Islet of Langerhans (tissue), 1 donor: Measurements from ENCODE around the gene LTO1.

ENCODE experiments used
- FAIRE-seq: peaks from one replicate; lab custom pipeline; 2011; peaks lifted over from hg19 to GRCh38; lab: Jason Lieb, UNC

LTO1 gene

DNA sequence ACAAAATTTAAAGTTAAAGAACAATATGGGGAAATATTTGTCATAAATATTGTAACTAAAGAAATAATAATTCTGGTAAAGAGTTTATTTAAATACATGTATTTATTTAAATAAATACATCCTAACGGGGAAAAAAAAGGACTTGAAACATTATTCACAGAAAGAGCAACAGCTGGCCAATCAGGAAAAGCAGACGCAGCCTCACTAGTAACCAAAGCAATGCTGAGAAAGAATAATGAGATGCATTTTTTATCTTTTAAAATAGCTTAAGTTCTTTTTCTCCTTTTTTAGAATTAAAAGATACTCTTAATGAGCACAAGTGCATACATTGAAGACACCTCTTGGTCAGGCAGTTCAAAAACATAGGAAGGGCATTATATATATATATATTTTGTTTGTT, 2.6 kb upstream of the LTO1 start:
- FAIRE-seq, result no peak

DNA sequence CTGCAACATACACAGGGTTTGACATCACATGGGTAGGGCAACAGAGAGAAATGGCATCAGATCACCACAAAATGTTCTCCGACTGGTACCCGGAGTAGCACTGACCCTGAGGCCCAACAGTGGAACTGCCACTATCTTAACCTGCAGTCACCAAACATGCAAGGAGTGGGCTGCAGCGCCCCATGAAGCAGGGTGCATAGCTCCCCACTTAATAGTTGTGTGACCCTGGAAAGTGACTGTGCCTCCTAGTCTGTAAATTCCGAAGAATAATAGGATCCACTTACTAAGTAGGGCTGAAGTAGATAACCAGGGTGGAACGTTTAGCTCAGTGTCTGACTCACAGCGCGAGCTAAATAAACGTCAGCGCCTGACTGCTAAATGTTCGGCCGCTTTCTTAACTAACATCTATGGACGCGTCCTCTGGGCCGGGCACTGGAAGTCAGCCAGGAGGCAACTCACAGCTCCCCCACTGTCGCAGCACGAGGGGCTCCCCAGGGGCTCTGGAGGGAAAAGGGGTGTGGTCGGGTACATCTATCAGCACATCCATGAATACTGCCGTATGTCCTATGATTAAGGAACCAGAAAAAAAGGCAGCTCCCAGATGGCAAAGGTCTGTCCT, 777 bp downstream of the LTO1 start:
- no peak for FAIRE-seq

DNA sequence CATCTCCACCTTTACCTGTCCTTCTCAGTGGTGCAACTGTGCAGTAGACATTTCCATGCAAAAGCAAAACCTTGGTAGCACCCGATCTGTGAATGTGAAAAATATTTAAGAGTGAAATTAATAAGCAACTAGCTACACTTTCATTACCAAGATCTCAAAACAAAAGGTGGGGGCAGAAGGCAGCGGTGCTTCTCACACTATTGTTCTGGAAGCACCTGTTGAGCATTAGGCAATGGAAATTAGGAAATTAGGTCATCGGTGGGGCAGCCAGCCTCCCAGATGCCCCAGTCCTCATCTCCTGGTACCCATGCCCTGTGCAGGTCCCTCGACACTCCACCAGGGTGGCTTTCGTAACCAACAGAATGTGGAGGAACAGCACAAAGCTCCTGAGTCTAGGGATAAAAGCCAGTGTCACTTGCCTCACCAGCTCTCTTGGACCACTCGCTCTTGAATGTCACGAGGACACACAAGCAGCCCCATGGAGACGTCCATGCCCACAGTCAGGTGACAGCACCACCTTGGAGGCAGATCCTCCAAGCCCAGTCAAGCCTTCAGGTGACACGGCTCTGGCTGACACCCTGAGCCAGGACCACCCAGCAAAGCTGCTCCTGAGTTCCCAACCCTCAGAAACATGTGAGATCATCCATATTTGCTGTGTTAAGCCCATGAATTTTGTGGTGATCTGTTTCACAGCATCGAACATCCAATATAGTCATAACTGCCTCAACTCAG, 3.3 kb downstream of the LTO1 start:
- FAIRE-seq, result no peak

DNA sequence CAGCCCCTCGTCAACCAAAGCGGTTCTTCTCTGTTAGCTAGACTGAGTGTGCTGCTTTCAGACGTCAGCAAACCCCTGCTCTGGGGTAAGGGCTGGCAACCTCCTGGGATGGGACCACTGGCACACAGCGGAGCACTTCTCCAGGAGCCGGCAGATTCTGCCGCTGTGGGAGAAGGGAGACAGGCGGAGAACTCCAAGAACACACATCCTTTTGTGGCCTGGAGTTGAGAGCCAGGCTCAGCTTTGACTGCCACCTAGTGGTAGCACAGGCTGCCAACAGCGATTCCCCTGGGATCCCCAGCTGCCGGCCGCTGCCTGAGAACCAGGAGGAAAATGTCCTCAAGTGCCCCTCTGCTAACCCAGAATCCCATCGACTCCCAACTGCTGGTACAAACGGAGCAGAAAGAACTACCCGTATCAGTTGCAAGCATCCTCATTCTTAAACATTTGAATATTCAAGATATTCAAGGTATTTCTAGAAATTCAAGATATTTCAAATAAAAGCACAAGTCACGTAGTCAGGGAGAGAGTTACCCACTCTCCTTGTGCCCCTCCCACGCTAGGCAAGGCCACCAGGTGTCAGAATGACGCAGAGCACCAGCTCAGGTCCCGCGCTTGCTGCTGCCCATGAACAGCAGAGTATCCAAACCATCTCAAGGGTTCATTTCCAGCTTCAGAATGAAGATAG, 4.9 kb downstream of the LTO1 start:
- FAIRE-seq, result no peak

DNA sequence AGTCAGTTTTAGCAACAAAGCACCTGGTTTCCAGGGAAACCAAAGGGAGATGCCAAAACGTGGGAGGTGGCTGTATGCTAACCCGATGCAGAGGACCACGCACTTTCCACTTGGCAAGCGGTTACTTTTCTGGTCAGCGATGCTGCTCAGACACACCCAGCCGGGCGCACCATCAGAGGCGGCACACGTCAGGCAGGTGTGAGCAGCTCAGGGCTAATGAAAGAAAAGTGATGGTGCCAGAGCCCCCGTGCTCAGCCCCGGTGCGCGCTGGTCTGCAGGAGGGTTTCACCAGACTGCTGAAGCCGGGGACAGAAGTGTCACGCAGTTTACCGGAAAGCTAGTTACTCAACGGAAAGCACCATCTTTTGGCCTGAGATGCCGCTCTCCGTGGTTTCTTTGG, 5.7 kb downstream of the LTO1 start:
- no peak for FAIRE-seq

DNA sequence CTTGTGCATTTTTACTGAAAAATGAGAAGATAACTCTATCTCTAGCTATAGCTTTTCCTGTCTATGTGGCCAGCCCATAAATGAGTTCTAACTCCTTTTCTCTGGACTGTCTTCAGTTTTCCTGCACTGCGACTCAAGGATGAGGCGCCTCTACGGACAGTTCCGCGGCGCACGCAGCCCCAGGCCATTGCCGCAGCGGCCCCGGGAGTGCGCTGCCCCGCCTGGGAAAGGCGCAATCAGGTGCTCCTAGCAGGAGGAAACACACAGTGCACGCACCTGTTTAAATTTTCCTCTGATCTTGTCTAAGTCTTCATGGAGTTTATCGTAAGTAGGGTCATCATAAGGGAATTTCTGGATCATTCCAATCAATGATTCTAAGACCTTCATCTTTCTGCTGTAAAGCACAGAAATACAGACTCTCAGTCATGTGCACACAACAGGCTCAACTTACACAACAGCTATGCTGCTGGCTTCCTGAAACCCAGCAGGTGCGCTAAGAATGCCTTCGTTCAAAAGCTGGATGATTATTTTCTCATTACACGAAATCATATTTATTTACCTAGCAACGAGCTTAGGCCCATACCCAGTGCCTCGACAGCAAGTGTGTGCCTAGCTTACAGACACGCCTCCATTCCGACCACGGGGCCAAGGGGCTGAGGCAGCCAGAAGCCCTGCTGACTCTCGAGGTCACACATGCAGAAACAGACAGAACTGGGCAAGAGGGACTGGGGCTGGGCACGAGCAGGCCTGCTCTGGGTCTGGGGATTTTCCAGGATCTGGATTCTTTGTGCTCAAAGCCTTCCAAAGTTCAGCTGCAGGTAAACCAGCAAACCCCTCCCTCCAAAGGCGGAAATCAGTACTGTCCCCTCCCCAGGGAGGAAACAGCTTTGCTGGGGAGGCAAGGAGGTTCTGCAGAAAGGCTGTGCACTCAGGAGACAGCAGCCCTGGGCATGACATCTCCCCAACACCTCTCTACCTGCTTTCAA, 7.2 kb downstream of the LTO1 start:
- FAIRE-seq, result no peak

DNA sequence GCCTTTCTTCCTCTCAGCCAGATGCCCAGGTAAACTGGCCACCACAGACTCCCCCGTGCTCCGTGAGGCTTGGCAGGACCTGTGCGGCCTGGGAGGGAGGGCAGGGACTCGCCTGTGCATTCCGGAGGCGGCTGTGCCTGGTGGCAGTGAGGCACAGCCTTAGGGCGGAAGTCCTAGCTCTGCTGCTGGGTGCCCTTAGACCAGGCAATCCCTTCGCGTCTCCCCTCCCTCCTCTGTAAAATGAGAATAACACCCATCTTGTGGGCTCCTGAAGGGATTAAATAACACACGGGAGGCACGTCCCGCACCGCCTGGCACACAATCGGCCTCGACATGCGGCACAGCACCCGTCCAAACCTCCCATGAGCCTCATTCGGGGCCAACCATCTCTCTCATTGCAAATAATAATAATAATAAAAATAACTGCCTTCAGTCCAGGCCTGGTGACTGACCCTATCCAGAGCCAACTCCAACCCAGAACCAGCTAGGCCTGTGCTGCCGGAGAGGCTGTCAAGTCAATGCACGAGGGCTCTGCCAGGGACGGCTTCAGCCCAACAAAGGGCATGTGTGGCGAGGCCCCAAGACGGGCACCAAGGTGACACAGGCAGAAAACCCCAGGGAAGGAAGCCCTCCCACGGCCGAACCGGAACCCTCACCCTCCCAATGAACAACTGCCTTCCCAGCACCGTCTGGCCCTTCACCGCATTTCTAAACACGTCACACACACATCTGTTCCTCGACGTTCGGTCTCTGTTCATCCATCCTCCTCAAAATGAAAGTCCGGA, 8.2 kb downstream of the LTO1 start:
- no peak for FAIRE-seq

DNA sequence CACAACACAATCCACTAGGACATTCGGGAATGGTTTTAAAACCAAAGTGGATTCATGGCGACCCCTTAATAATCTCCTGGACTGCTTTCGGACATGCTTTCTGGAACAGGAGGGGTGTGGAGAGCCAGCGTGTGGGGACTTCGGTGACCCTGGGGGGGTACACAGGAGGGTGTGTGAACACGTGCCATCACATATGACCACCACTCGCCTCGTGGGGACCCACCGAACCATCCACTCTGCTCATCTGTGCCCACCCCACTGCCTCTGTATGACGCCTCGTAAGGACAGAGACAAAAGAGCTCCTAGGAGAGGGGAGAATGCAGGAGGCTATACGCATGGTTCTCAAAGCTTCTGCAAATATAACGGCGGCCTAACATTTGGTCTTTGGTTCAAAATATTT, 8.9 kb downstream of the LTO1 start:
- FAIRE-seq, result no peak

DNA sequence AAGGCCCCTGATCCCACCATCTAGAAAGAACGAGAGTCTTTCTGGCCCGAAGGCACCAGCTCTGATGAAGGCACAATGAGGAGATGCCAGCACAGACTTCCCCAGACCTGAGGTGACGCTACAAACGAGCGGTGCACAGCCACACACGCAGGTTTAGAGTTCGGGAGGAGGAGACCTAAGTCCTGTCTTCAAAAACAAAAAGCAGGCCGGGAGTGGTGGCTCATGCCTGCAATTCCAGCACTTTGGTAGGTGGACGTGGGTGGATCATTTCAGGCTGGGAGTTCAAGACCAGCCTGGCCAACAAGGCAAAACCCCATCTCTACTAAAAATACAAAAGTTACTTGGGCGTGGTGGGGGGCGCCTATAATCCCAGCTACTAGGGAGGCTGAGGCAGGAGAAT, 9.5 kb downstream of the LTO1 start:
- FAIRE-seq, result no peak

DNA sequence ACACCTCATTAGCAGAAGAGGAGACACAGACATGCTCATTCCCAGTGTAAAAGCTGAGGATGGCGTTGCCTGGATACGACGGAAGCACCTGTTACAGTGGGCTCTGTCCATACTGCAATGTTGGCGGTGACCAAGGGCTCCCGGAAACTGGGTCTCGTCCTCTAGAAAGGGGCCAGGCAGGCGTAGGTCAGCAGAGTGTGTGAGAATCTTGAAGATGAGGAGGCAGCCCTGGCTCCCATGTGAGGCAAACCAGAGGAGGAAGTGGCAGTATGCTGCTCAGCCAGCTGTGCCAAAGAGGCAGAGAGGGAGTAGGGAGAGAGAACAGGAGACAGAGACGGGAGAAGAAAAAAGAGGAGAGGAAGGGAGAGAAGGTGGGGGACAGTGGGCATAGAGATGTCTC, 10.3 kb downstream of the LTO1 start:
- no peak for FAIRE-seq

DNA sequence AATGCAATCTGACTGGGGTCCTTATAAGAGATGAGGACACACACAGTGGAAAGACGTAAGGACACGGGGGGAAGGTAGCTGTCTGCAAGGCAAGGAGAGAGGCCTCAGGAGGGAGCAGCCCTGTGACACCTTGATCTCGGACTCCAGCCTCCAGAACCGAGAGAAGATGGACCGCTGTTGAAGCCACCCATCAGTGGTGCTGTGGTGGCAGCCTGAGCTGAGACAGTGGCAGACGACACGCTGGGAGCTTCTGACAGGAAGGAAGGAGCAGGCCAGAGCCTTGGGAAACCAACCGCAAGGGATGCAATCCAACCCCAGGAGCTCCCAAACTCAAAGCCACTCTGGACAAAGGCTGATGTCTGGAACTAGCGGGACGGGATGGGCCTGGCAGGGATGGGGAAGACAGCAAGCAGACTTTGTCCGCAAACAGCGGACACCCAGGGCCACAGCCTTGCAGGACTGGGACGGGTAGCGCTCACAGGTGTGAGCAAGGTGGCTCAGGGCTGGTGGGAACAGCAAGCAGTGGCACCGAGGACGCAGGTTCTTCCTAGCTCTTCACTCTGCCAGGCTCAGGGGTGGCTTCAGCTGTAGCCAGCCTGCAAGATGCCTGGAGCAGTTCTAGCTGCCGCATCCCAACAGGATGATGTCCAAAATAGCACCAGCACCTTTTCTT, 10.9 kb downstream of the LTO1 start:
- FAIRE-seq, result no peak

DNA sequence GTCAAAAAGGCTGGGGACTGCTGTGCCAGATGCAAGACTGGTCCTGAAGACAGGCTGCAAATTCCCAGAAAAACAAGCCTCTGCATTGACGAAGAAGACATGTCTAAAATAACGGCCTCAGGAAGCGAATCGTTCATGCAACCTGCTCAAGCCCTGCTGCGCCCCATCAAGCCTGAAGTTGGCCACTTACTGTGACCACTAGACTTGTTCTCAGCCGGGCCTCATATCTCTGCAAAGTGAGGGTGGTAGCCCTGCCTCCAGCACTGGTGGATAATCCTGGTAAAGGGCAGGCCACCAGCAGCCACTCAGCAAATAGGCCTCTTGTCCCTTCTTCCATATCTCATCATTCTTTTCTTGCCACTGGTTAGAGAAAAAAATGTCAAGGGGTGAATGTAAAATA, 11.8 kb downstream of the LTO1 start:
- no peak for FAIRE-seq

DNA sequence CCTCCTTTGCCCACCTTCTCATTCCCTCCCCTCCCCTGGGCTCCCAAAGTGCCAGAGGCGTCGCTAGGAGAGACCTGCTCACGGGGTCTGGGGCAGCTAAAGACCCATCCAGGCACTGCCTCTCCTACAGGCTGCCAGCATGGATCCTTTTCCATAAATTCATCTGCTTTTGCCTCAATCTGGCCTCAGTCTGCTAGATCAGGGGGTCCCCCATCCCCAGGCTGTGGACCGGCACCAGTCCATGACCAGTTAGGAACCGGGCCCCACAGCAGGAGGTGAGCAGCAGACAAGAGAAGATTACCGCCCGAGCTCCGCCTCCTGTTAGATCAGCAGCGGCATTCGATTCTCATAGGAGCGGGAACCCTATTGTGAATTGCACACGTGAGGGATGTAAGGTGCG, 12.3 kb downstream of the LTO1 start:
- FAIRE-seq, result no peak

DNA sequence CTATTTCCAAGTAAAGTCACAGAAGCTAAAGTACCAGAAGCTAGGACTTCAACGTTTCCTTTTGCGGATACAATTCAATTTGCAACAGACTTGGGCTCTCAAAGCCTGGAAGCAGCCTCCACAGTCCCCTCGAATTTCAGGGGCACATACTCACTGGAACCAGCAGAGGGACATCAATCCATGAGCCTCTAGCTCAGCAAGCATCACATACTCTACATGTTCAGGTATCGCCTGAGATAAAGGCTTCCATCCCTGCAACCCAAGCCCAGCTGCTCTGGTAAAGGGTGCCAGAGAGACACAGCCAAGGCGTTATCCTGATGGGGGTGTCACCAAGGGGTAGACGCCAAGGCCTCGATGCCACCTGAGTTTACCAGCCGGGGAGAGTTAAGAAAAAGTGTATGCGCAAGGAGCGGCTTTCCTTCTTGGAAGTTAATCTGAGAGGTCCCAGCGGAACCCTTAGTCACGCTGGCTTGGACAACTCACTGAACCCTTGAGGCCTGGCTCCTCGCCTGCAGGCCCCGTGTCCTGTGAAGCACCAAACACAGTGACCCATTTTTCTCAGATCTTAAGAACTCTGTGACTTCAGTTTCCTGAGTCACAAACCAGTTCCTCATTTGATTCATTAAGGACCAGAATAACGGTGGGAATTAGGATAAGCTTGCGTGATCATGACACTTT, 13.0 kb downstream of the LTO1 start:
- FAIRE-seq, result no peak

DNA sequence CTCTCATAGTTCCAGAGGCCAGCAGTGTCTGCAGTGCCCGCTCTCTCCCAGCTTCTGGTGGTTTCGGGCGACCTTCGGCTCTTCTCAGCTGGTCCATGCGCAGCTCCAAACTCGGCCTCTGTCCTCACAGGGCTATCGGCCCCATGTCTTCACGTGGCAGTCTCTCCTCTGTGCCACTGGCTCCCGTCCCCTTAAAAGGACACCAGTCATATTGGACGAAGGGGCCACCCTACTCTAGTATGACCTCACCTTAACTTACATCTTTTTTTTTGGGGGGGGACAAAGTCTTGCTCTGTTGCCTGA, 13.8 kb downstream of the LTO1 start:
- FAIRE-seq, result no peak

DNA sequence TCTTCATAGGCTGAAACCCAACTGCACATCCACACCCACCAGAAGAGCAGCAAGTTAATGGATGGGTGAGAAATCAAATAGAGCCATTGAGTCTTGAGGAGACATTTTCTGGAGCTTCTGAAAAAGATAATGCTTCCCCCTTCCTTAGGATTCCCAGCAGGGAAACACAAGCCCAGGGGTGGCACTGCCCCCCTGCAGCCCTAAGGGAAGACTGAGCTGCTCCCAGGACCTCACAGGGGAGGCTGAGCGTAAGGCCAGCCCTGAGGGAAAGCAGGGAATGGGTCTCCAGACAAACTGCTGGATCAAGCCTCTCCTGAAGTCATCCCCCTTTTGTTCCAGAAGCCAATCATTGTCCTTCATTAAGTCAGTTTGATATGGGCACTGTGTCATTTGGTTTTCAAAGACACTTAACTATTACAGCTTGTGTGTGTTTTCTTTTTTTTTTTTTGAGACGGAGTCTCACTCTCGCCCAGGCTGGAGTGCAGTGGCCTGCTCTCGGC, 15.1 kb downstream of the LTO1 start:
- no peak for FAIRE-seq

DNA sequence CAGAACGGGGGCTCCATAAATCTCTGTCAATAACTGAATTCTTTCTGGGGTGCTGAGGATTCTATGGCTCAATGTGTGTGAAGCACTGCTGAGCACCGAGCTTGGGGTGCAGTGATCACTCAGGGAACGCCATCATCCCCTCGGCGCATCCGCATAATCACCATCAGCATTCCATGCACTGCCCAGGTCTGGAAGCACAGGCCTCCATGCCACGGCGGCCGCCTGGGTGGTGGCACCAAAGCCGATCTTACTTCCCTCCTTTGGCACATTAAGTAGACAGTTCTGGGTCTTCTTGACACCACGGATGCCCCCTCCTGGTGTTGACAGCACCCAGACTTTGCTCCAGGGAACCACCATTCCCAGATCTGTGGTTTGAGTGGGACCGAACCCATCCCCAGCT, 15.6 kb downstream of the LTO1 start:
- FAIRE-seq, result no peak

DNA sequence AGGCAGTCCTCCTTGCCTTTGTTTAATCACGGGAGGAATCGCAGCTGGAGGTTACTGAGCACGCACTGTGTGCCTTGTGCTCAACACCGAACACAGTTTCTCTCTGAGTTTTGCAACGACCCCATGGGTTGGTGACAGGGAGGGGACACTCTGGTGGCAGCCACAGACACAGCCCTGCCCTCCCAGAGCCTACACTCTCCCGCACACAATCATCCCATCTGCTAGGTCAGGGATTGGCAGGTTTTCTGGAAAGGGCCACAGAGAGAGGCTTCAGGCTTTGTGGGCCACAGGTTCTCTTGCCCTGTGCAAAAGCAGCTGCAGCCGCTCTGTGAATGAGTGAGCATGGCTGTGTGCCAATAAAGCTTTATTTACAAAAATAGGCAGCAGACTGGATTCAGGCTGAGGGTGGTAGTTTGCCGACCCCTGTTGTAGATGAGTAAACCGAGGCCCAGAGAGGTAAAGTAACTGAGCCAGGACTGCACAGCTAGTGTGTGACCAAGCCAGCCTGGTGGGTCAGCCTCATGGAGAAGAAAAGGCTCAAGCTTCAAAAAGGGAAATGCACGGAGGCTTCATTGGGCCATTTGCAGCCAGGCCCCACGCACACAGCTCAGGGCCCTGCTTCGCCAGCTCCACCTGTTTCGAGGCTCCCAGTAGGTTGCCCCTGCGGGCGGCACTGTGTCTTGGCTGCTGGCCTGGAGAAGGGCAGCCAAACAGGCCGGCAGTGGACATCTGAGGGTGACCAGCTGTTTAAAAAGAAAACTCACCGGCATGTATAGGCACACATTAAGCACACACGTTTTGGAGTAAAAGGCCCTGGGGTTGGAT, 16.3 kb downstream of the LTO1 start:
- no peak for FAIRE-seq

DNA sequence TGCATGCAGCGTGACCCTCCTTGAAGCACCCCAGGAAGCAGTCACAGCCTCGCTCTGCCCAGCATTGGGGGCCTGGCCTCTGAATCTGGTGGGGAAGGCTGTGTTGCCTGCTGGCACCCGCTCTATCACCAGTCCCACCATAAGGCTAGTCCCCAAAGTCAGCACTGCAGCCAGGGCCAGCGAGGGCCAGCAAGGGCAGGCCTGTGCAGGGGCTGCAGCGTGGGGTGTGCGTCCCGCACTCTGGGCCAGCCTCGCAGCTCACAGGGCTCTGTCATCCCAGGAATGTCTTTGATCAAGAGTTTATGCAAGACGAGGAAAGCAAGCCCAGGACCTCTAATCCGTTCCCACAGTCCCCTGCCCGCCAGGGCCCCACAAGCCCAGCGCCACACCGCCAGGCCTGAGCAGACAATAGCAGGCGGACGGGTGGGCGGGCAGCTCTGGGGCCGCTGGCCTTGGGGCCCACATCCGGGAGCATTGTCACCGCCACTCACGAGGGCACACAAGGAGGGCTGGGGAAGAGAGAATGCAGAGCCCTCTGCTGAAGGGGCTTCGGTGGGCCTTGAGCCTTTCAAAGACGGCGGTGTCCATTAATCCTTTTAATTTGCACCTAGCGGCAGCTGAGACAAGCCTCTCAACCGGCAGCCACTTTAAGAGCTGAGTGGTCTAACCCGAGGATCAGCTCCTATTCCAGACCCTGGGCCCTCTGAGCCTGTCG, 17.1 kb downstream of the LTO1 start:
- FAIRE-seq, result no peak
